Thyroid gland (tissue), 4 donors: ENCODE results near the gene LIMCH1.

ENCODE experiments used
- POLR2A ChIP-seq, 2 donors: fragments of 450-650 bp; IDR thresholded peaks; one replicate each; pipeline ENCODE4 v1.6.1; 2017; ENCODE audit warnings: antibody characterized with exemption in 2 of 2, mild to moderate bottlenecking in 2 of 2, moderate library complexity in 1 of 2
- TF ChIP-seq, protein P1 (sequence below), 6 experiments: fragments of 200-600 bp in 3 of 6; fragments of 450-650 bp in 3 of 6; sonication (generic) in 3 of 6; IDR thresholded peaks; one replicate each; pipeline ENCODE4 v1.5.1; 2016 to 2019; ENCODE audit warnings: antibody characterized with exemption in 6 of 6, mild to moderate bottlenecking in 2 of 6, inconsistent platforms in 1 of 6, moderate library complexity in 1 of 6

DNA sequence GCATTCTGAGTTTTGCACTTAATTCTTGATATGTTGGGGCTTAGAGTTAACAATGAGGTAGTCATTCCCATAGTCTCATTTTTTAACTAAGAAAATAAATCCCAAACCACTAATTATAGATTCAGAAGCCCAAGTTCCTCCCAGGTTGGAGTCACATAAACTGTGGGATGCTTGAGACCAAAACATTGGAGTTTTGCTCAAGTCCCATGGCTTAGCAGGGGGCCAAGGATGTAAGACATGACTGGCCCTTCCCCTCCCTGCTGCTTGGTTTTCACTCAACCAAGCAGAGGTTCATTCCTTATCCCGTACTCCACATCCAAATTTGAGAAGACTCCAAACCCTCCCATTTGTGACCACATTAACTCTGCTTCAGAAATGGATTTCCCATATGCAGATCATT is 101.3 kb downstream of the LIMCH1 start:
- TF ChIP-seq, protein P1, sequence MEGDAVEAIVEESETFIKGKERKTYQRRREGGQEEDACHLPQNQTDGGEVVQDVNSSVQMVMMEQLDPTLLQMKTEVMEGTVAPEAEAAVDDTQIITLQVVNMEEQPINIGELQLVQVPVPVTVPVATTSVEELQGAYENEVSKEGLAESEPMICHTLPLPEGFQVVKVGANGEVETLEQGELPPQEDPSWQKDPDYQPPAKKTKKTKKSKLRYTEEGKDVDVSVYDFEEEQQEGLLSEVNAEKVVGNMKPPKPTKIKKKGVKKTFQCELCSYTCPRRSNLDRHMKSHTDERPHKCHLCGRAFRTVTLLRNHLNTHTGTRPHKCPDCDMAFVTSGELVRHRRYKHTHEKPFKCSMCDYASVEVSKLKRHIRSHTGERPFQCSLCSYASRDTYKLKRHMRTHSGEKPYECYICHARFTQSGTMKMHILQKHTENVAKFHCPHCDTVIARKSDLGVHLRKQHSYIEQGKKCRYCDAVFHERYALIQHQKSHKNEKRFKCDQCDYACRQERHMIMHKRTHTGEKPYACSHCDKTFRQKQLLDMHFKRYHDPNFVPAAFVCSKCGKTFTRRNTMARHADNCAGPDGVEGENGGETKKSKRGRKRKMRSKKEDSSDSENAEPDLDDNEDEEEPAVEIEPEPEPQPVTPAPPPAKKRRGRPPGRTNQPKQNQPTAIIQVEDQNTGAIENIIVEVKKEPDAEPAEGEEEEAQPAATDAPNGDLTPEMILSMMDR (IDR thresholded peaks at IDR 0.05), result no peak
- TF ChIP-seq POLR2A (IDR thresholded peaks at IDR 0.05), result no peak
